Smooth muscle cell of the coronary artery (primary cell): ENCODE results near the gene HPCA. TPM values are rescaled to one million over a fixed set of nuclear protein-coding genes. Genes with fewer than 3 reads are reported as not detected.

Experiments used
- total RNA-seq: library from RNA; depleted of rRNA; stranded (reverse); fragments of >200 nt; gene quantifications from 2 replicates; pipeline ENCODE4 v1.2.3, GENCODE V29; 2014; ENCODE audit warnings: low replicate concordance

The HPCA gene
- total RNA-seq, result not detected in 2 replicates

DNA sequence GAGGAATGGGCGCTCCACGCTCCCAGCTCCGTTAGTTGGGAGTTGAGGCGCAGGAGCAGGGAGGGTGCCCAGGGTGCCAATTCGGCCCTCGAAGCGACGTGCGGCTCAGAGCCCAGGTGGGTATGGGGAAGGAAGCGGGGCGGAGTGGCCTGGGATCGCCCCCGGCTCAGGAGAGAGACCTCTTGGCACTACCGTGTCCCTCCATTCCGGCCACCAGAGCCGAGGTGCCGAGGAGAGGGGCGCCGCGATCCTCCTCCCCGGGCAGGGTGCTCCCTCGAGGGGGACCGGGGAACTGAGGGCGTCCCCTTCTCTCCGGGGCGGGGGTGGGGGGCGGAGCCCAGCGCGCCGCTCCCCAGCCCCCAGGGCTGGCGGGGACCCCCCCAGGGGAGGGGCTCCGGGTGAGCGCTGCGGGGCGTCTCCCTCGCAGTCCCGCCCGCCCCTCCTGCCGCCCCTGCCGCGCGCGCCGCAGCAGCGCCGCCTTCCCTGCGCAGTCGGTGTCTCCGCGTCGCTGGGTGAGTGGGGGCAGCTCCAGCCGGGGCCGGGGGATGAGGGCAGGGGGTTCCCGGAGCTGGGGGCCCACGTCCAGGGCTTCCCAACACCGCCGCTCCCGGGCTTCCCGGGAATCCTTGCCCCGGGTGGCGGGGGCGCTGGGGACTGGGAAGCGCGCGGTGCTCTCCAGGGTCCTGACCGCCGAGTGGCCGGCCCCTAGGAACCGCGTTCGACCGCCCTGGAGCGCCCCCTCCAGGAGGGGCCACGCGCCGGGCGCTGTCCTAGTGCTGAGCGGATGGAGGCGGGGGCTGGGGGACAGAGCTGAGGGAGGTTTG is at the start of gene HPCA:
Gene HPCA, plus strand, starts transcription at position 488 of the 824 bp plus-strand sequence. CDS start 2,408 bp downstream, outside the sequence.

DNA sequence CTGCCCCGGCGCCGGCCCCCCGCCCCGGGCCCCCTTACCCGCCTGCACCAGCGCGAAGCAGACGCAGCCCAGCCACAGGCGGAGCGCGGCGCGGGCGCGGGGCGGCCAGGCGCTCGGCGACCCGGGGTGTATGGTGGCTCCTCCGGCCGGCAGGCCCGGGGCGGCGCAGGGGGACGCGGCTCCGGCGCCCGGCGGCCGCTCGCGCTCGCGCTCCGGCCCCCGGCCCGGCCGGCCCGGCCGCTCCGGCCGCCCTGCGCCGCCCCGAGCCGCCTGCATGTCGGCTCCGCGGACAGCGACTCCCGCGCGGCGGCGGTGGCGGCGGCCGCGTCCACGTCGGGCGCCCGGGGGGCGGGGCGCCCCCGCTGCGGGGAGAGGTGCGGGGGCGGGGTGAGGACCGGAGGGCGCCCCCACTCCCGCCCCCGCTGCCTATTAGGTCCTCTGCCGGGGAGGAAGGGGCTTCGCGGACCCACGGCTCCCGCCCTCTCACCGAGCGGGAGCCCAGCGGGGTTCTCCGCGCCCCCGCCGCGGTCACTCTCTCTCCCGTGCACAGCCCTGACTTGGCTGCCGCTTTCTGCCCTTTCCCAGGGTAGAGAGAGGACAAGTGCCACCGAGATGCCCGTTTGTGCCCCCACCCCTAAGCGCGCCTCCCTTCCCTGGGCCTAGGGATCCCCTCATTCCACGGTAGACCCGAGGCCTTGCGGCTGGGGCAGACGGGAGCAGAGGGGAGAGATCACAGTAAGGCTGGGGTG is 15.5 kb upstream of the HPCA start, which contains the start of gene FNDC5:
Gene FNDC5, minus strand, starts transcription at position 298 of the 749 bp plus-strand sequence.

GRCh38 chr1:32900956-32901822 is 14.9 kb downstream of the HPCA start, which contains the start of gene TMEM54:
Gene TMEM54, minus strand, starts transcription at chr1:32901389. Its CDS starts 151 bp downstream, at chr1:32901238.

Other genes starting within 250 kb of the HPCA start
- 47.3 and 64.0 TPM in 2 replicates for gene ZBTB8OS, start 235.9 kb upstream of the HPCA start, total RNA-seq
- gene RBBP4, start 235.3 kb upstream of the HPCA start, total RNA-seq, result 72.9 and 93.5 TPM in 2 replicates
- gene SYNC, start 183.7 kb upstream of the HPCA start, total RNA-seq, result 39.5 and 52.4 TPM in 2 replicates
- gene YARS1, start 69.1 kb upstream of the HPCA start, total RNA-seq, result 70.1 and 160 TPM in 2 replicates
- 28.9 and 77.8 TPM in 2 replicates for gene S100PBP, start 68.8 kb upstream of the HPCA start, total RNA-seq
- 2.0 and 8.7 TPM in 2 replicates for gene FNDC5, start 15.6 kb upstream of the HPCA start, total RNA-seq
- 15.3 and 55.1 TPM in 2 replicates for gene TMEM54, start 14.9 kb downstream of the HPCA start, total RNA-seq
- gene RNF19B, start 78.3 kb downstream of the HPCA start, total RNA-seq, result 13.7 and 14.6 TPM in 2 replicates
- 36.4 and 88.5 TPM in 2 replicates for gene AK2, start 150.4 kb downstream of the HPCA start, total RNA-seq
- 4.8 and 10.2 TPM in 2 replicates for gene AZIN2, start 194.7 kb downstream of the HPCA start, total RNA-seq